ENCODE measurements around the gene MGAT5B. TPM values are rescaled to one million over a fixed set of nuclear protein-coding genes. Genes with fewer than 3 reads are reported as not detected.

The MGAT5B gene
- total RNA-seq, 6 experiments from 2014 or later = 0.16 TPM; not detected in 5

DNA sequence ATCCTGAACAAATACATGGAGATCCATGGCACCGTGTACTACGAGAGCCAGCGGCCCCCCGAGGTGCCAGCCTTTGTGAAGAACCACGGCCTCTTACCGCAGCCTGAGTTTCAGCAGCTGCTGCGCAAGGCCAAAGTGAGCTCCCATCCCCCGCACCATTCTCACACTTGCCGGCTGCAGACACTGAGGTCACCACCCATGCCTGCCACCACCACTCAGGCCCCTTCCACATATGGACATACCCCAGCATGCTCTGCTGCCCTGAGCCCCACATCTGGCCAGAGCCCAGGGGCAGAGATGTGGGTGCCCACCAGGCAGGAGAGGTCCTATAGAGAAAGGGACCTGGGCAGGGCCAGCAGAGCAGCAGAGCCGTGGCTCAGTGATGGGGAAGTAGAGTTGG is 69.8 kb downstream of the MGAT5B start:
- H3K27ac ChIP-seq = no peak overlapping the region
- no peaks in the 10 kb centered on the region for H3K36me3 ChIP-seq
- H3K4me3 ChIP-seq = no peak overlapping the region
- 56% methylated on average over 6 of the region's 10 CpGs for WGBS (ENCODE audit: insufficient coverage, low coverage, low lambda C conversion rate, missing lambda C conversion rate)
- no peak for DNase-seq
- no peak for ATAC-seq
- intact Hi-C loops (cut with DNase I) = no loop called here
- H3K9me3 ChIP-seq = no peaks in the 10 kb centered on the region
- H3K4me1 ChIP-seq = no peaks in the 10 kb centered on the region
- H3K27me3 ChIP-seq = no peaks in the 10 kb centered on the region
- no peak for TF ChIP-seq POLR2A (IDR thresholded peaks at IDR 0.05)
- TF ChIP-seq, protein P1, sequence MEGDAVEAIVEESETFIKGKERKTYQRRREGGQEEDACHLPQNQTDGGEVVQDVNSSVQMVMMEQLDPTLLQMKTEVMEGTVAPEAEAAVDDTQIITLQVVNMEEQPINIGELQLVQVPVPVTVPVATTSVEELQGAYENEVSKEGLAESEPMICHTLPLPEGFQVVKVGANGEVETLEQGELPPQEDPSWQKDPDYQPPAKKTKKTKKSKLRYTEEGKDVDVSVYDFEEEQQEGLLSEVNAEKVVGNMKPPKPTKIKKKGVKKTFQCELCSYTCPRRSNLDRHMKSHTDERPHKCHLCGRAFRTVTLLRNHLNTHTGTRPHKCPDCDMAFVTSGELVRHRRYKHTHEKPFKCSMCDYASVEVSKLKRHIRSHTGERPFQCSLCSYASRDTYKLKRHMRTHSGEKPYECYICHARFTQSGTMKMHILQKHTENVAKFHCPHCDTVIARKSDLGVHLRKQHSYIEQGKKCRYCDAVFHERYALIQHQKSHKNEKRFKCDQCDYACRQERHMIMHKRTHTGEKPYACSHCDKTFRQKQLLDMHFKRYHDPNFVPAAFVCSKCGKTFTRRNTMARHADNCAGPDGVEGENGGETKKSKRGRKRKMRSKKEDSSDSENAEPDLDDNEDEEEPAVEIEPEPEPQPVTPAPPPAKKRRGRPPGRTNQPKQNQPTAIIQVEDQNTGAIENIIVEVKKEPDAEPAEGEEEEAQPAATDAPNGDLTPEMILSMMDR (IDR thresholded peaks at IDR 0.05) = no peak

DNA sequence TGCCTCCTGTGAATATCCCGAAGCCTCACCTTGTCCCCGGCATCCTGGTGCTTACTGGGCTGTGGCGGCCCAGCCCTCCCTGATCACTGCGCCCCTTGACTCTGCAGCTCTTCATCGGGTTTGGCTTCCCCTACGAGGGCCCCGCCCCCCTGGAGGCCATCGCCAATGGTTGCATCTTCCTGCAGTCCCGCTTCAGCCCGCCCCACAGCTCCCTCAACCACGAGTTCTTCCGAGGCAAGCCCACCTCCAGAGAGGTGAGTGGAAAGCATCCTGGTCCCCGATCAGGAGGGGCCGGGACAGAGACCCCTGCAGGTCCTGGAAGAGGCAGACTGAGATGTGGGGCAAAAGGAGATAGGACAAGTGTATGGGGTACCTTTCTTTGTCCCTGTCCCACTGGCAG is 72.1 kb downstream of the MGAT5B start:
- no peak for ATAC-seq
- 43% methylated on average over 2 of the region's 14 CpGs for WGBS (ENCODE audit: insufficient coverage, low coverage, low lambda C conversion rate, missing lambda C conversion rate)
- intact Hi-C loops (cut with DNase I) = no loop called here
- TF ChIP-seq, protein P1 (IDR thresholded peaks at IDR 0.05) = no peak
- no peak for TF ChIP-seq POLR2A (IDR thresholded peaks at IDR 0.05)
- DNase-seq = no peak
- Histone ChIP-seq H3K4me1 (no peaks in the 10 kb centered on the region), H3K36me3 (no peaks in the 10 kb centered on the region), H3K9me3 (no peaks in the 10 kb centered on the region), H3K27ac (no peak overlapping the region), H3K4me3 (no peak overlapping the region), H3K27me3 (no peaks in the 10 kb centered on the region)

DNA sequence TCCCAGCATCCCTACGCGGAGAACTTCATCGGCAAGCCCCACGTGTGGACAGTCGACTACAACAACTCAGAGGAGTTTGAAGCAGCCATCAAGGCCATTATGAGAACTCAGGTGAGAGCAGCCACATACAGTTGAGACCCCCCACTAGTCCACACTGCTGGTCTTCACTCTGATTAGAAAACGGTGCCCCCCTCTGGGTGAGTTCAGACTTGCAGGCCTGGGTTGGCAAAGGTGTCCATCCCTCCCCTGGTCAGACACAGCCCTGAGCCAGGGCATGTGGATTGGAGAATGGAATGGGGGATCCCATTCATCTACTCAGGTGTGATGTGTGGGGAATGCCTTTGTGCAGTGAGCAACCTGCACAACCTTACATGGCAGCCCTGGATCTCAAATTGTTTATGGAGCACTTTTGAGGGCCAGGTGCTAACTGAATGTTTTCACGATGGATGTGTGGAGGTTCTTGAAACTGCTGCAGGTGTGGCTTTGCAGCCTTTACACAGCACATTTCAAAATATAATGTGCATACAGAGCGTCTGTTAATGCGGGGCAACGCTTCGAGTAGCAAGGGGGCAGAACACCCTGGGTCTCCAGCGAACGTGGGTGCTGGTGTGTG is 72.6 kb downstream of the MGAT5B start:
- H3K27ac ChIP-seq = no peak overlapping the region
- H3K4me1 ChIP-seq = no peaks in the 10 kb centered on the region
- TF ChIP-seq, protein P1 (IDR thresholded peaks at IDR 0.05) = no peak
- TF ChIP-seq POLR2A (IDR thresholded peaks at IDR 0.05) = no peak
- H3K36me3 ChIP-seq = no peaks in the 10 kb centered on the region
- no peaks in the 10 kb centered on the region for H3K27me3 ChIP-seq
- DNase-seq = no peak
- no peak overlapping the region for H3K4me3 ChIP-seq
- intact Hi-C loops (cut with DNase I) = no loop called here
- no peaks in the 10 kb centered on the region for H3K9me3 ChIP-seq
- no peak for ATAC-seq
- 86% methylated on average over 9 of the region's 13 CpGs for WGBS (ENCODE audit: insufficient coverage, low coverage, low lambda C conversion rate, missing lambda C conversion rate)

DNA sequence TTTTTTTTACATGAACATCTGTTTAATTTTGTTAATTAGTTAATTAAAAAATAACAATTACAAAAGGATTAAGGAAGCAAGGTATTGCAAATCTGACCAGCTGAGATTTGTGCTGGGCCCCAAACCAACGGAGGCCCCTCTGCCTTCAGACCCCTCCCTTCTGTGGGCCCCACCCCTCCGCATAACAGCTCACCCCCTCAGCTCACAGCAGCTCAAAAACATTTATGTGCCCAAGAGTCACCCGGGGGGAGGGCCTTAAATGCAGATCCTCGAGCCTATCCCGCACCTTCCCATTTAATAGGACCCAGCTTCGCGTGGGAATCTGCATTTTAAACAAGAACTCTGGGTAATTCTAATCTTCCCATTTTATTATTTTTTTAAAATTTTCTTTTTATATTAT is 75.0 kb downstream of the MGAT5B start:
- Histone ChIP-seq H3K4me3 (no peak overlapping the region), H3K36me3 (no peaks in the 10 kb centered on the region), H3K27ac (no peak overlapping the region), H3K9me3 (no peaks in the 10 kb centered on the region), H3K27me3 (no peaks in the 10 kb centered on the region), H3K4me1 (no peaks in the 10 kb centered on the region)
- 59% methylated on average over 7 of the region's 7 CpGs for WGBS (ENCODE audit: insufficient coverage, low coverage, low lambda C conversion rate, missing lambda C conversion rate)
- TF ChIP-seq, protein P1 (IDR thresholded peaks at IDR 0.05) = no peak
- TF ChIP-seq POLR2A (IDR thresholded peaks at IDR 0.05) = no peak
- intact Hi-C loops (cut with DNase I) = no loop called here
- DNase-seq (no peak), ATAC-seq (no peak)

DNA sequence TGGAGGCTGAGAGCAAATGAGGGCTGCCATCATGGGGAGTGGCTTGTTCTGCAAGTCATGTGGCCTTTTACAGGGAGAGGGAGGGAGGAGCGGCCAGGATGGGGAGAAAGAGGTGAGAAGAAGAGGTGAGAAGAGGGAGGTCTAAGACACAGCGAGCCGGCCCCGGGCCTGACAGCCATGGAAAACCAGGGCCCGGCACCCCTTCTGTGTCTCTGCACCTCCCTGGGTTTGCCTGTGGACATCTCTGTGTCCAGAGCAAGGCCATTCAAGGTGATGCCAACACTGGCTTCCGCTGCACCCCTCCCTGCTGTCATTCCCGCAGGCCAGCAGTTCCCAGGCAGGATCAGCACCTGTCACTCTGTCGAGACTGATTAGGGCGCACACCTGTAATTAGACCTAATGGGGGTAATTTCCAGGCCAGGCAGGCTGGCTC is 75.6 kb downstream of the MGAT5B start:
- WGBS (ENCODE audit: insufficient coverage, low coverage, low lambda C conversion rate, missing lambda C conversion rate) = 57% methylated on average over 5 of the region's 9 CpGs
- Histone ChIP-seq H3K9me3 (no peaks in the 10 kb centered on the region), H3K27ac (no peak overlapping the region), H3K27me3 (no peaks in the 10 kb centered on the region), H3K4me3 (no peak overlapping the region), H3K4me1 (no peaks in the 10 kb centered on the region), H3K36me3 (no peaks in the 10 kb centered on the region)
- DNase-seq = no peak
- TF ChIP-seq, protein P1 (IDR thresholded peaks at IDR 0.05) = no peak
- TF ChIP-seq POLR2A (IDR thresholded peaks at IDR 0.05) = no peak
- intact Hi-C loops (cut with DNase I) = no loop called here
- ATAC-seq = no peak
